NCI-H1930 (cell line): ENCODE measurements around the gene PAN3.

Source experiments
- DNase-seq, 2 experiments: peaks; one replicate each; lab custom pipeline; 2025; lab: John Stamatoyannopoulos, UW

PAN3 gene

DNA sequence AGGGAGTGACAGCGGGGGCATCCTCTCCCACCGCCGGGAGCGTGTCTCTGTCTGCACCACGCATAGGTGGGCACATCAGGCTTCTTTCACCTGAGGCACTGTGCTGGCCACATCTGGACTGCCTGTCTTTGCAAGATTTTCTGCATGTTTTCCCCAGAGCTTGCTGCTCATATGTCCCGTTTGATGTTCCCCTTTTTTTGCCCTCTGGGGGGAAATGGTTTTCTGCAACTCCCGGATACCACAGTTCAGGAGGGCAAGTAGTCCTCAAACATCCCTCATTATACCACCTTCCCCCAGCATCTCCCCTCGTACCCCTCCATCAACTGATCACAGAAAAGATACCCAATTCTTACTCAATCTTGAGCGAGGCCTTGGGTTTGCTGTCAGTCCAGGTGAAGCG, 168.0 kb downstream of the PAN3 start:
- DNase-seq, result no peak

DNA sequence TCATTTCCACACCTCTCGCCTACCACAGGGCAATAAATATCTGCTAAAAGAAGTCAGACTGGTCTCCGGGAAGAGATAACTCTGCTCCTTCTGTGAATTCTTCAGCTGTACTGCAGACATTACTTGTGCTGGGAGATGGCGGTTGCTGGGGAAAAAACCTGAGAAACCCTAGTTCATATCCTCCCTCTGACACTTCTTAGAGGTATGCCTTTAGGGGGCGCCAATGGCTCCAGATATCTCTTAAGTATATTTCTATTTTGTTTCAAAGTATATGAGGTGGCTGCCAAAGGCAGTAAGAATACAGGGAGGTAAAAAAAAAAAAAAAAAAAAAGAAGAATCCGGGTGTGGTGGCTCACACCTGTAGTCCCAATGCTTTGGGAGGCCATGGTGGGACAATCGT, 175.2 kb downstream of the PAN3 start:
- no peak for DNase-seq

DNA sequence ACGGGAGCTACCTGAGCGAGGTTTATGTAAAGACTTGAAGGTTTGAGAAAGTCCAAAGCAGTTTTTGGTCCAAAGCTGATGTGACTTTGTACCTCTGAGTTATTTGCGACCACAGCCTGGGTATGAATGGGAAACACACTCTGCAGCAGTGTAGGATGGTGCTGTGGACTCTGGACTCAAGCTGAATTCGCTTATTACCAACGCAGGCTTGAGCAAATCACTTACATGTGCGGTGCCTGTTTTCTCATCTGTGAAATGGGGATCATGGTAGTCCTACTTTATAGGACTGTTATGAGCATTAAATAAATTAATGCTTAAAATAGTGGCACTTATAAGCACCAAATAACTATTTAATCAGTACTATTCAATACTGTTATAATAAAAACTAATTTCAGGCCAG, 176.5 kb downstream of the PAN3 start:
- no peak for DNase-seq

GRCh38 chr13:28316129-28316528, 177.8 kb downstream of the PAN3 start:
- DNase-seq, result no peak

- no peak for DNase-seq
Observed at GRCh38 chr13:28316836-28317235, 178.5 kb downstream of the PAN3 start.

DNA sequence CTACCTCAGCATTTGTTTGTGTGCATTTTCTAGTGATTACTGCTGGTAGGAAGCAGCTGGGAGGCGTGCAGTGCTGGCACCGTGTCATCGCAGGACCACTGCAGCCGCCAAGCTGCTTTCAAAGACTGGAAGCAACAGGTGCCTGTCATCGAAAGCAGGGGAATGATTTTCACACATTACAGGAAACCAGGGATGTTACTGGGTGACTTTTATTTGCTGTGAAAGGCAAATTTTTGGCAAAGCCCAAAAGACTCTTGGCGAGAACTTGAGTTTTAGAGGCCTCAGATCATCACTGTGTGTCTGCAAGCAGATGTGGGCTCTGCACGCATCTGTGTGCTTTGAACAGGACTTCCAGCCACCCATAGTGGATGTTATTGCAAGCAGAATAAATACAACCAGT, 180.2 kb downstream of the PAN3 start:
- DNase-seq, result no peak

- DNase-seq, result no peak
Observed at GRCh38 chr13:28319528-28319927, 181.2 kb downstream of the PAN3 start.

DNA sequence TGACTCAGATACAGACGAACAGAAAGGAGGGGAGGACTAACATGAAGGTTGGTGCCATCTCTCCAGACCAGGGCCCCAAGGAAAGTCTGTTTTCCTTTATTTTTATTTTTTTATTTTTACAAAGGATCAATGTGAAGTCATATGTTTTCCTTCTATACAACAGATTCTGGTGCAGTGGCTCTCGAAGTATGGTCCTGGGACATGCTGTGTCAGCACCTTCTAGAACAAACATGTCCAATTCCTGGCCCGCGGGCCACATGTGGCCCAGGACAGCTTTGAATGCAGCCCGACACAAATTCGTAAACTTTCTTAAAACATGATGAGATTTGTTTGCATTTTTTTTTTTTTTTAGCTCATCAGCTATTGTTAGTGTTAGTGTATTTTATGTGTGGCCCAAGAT, 181.9 kb downstream of the PAN3 start:
- no peak for DNase-seq

DNA sequence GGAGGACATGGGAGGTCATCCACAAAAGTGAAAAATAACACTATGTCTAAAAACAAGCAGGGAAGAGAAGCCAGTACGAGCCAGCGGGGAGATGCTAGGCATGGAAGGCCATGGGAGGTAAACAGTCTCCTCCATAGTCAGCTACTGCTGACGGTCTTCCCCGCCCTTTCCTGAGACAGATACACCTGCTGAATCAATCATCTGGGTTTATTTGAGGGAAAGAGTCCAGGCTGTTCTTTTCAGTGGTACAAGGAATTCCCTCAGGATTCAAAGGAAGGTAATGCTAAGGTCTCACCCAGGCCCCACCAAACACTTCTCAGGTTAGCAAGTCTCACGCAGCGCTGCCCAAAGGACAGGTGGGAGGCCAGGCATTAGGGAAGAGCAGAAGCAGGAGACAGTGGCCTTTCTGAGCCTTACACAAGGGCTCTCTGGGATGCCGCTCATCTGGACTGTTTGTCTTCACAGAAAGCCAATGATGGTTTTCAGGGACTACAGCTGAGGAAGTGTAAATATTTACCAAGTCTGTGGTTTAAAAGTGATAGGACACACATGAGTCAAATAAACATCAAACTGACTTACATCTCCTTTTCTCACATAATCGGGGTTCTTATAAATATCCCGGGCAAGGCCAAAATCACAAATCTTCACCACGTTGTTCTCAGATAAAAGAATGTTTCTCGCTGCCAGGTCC, 182.7 kb downstream of the PAN3 start:
- DNase-seq, result peak; percentile 74 to 78

GRCh38 chr13:28321756-28322155, 183.4 kb downstream of the PAN3 start:
- peak in 1 of 2 experiments; percentile 72 for DNase-seq

DNA sequence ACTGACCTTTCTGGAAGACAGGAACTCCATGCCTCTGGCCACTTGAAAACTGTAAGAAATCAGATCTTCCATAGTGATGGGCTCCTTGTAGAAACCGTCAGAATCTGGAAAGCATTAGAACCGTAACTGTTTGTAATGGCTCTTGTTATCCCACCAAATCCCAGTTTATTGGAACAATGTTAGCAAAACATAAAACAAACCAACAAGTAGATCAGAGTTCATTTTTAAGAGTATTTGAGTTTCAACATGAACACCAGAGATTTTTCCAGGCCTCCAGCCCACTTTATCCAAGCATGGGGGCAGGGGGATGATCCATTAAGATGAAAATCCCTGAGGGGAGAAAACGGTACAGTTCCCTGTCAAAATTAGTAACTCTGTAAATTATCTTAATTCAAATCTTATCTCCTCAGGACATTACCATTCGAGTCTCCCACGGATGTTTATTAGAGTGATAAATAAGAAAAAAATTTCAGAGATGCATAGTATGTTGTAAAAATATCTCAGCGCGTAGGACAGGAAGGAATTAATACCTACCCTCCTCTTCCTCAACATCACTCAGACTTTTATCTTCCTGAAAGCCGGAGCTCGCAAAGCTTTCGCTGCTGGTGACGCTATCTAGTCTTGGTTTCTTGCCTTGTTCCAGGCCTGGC, 184.0 kb downstream of the PAN3 start:
- no peak for DNase-seq

- peak; percentile 33 to 47 for DNase-seq
Observed at GRCh38 chr13:28324181-28324789, 185.9 kb downstream of the PAN3 start.

GRCh38 chr13:28325022-28325421, 186.7 kb downstream of the PAN3 start:
- no peak for DNase-seq

DNA sequence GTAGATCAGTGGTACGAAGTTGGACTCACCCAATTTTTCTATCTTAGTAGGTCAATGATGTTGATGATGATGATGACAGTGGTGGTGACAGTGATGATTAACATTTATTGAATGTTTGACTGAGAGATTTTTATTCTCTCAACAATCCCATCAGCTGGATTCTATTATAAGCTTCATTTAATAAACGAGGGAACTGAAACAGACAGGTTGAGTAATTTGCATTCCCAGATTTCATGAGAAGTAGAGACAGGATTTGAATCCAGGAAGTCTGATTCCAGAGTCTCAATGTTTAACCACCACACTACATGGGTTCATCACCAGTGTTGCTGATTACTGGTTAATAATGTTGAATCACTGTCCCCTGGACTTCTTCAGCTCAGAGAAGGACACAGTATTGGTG, 187.7 kb downstream of the PAN3 start:
- DNase-seq, result no peak

DNA sequence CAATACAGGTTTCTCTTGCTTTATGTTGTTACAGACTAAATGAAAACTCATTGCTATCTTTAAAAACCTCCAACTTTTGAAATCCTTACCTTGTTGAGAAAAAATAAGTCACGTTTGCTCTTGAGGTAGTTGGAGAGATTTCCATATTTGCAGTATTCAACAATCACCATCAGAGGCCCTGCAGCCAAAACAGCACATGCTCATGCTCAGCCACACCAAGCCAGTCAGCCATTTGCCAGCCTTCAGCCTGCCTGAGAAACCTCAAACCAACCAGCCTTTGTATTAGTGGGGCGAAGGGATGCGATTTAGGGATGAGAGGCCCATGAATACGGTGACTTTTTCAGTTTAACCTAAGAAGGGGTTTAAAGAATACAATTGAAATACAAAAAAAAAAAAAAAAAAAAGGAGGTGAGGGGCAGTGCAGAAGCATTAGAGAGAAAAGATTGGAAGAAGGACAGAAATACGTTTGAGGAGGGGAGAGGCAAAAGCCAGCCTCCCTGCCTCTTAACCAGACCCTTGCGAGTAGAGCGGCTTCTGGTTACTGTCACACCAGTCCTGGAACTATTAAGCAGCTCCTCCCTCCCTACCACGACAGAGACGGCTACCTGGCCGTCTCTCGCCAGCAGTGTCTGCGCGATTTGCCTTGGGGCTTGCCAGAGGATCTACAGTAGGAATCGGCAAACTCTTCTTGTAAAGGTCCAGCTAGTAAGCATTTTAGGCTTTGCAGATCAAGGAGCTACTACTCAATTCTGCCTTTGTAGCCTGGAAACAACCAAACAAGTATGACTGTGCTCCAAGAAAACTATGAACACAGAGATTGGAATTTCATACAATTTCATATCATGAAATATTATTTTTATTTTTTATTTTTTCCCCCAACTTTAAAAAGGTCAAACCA, 189.3 kb downstream of the PAN3 start:
- no peak for DNase-seq

- DNase-seq, result no peak
Observed at GRCh38 chr13:28328271-28328607, 189.9 kb downstream of the PAN3 start.

DNA sequence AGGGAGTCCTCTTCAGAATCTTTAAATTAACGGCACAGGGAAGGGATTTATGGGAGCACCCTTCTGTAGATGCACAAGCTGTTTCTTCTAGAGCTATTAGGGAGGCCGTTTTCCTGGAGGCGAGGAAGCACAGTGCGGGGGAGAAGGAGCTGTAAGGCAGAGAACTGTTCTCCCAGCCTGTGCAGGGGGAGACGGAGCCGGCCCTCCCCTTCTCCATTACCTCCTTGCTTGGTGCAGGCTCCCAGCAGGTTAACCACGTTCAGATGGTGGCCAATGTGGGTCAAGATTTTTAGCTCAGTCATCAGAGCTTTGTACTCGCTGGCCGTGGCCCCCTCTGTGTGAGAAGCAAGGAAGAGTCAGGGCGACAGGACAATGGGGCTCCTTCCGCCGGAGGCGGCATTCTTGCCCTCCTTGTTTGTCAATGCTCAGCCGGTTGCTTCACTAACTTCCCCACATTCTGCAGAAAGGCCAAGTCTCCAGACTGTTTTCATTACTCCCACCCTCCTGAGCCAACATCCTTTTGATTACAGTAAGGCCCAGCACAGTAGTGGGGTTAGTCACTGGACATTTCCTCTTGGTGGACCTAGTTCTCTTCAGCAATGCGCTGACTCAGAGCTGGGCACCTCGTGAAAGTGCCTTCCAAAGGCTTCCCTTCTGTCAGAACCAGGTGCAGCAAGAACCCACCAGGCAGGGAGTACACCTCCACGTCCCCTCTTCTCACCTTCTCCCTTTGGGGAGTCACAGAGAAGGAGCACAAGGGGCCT, 191.2 kb downstream of the PAN3 start:
- DNase-seq, result no peak

- no peak for DNase-seq
Observed at GRCh38 chr13:28333204-28333881, 195.0 kb downstream of the PAN3 start.

GRCh38 chr13:28336193-28336657, 197.9 kb downstream of the PAN3 start:
- no peak for DNase-seq

DNA sequence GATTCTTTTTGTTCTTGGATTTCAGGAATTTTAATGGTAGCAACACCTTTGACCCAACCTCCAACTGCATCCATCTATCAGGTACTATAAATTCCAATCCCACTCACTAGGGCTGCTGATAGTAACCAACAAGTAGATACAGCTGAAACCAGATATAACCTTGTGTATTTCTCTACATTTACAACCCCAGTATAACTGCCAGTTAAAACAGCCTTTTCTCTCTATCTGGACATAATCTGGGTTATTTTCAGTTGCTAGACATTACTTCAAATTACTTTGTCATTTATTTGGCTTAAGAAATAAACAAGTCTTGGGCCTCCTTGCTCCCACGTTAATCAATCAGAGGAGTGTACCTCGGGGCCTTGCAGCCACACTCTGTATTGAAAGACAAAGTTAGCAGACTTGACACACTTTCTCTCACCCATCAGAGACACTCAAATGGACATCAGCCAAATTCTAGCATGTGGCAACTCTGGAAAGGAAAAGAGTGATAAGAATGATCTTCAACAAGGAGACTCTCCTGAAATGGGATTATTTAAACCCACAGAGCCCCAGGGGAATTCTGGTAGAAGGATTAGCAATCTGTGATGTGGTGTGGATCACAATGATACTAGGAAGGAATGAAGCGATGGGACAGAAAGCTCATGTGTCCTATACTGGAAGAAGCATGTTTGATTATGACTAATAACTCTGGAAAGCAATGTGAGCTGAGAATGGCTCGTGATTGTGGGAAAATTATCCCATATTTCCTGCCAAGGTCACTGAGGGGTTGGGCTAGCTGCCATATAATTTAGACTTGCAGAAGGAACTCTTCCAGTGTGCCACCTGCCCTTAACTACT, 199.0 kb downstream of the PAN3 start:
- DNase-seq, result no peak
